Upper lobe of left lung (tissue), 4 donors: ENCODE measurements around the gene EFCAB8.

Experiments used
- CTCF ChIP-seq, 6 experiments: fragments of 450-650 bp in 4 of 6; fragments of 200-600 bp in 2 of 6; sonication (generic) in 2 of 6; IDR thresholded peaks; one replicate each; pipeline ENCODE4 v1.5.1; 2016 to 2019; ENCODE audit warnings: antibody characterized with exemption in 6 of 6
- POLR2A ChIP-seq, 4 donors: fragments of 450-650 bp; IDR thresholded peaks; one replicate each; pipeline ENCODE4 v1.5.1; 2016 to 2017; ENCODE audit warnings: antibody characterized with exemption in 4 of 4, mild to moderate bottlenecking in 2 of 4
- POLR2AphosphoS5 ChIP-seq, 2 donors: sonication (generic); formaldehyde crosslinking; IDR thresholded peaks; one replicate each; pipeline ENCODE4 v1.5.1; 2017; ENCODE audit warnings: antibody characterized with exemption in 2 of 2

- TF ChIP-seq CTCF (IDR thresholded peaks at IDR 0.05) (no peak), POLR2A (IDR thresholded peaks at IDR 0.05) (no peak), POLR2AphosphoS5 (IDR thresholded peaks at IDR 0.05) (no peak)
These were observed 137.1 kb downstream of the EFCAB8 start for GRCh38 chr20:32995802-32996201.
